ENCODE data around the gene ASNSD1. TPM values are rescaled to one million over a fixed set of nuclear protein-coding genes. Genes with fewer than 3 reads are reported as not detected.

ASNSD1 gene
- polyA plus RNA-seq (2013, experiment 1 of 4) = 53.5 TPM
- polyA plus RNA-seq (2013, experiment 2 of 4) = 60.8 TPM
- polyA plus RNA-seq (2013, experiment 3 of 4) = 47.2 TPM
- polyA plus RNA-seq (2013, experiment 4 of 4) = 51.6 TPM

DNA sequence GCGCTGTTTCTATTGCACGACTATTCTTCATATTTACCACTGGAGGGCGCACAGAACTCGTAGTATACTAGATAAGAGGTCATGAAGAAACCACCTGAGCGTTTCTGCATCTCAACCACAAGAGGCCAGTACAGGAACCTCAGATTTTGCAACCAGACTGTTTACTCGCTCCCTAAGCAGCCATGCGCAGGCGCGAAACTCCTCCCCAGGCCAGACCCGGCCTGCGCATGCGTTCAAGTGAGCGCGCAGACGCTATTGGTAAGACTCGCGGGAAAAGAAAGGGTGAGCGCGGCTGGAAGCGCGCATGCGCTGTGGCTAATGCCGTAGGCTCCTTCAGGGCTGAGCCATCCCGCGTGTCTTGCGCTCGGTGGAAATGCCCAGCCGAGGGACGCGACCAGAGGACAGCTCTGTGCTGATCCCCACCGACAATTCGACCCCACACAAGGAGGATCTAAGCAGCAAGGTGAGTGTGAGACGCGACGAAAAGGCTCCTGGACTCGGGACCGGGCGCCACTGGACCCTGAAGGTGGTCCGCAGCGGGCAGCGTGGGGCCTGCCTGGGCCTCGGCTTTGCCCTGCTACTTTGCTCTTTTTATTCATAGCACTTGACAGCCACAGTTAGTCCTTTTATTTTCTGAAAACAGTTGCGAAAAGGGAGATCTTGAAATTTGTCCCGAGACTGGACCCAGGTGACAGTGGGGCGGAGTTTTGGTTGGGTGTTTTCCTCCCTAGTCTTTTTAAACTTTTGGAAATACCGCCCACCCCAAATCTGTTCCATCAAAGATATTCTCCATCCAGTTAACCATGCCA lies at the start of gene ASNSD1:
Gene ASNSD1, plus strand, starts transcription at position 312 of the 809 bp plus-strand sequence. CDS start 4,674 bp downstream, outside the sequence.
- Histone ChIP-seq H3K4me3 (ENCODE audit: insufficient read depth, low read depth, low read length) (peak within 1 kb of the TSS; percentile 93), H3K9me3 (ENCODE audit: control insufficient read depth, low read length) (no peaks in the 10 kb centered on the region), H3K27ac (ENCODE audit: insufficient read depth, low read depth, low read length, poor library complexity, severe bottlenecking) (no peak within 1 kb of the TSS), H3K36me3 (ENCODE audit: control insufficient read depth, insufficient read depth, low read length) (peaks cover under 1% of the 10 kb centered on the region), H3K4me1 (ENCODE audit: control insufficient read depth, insufficient read depth, low read length) (peaks cover 4% of the 10 kb centered on the region), H3K27me3 (ENCODE audit: control insufficient read depth, insufficient read depth, low read length, poor library complexity, severe bottlenecking) (no peaks in the 10 kb centered on the region)
- WGBS, 2 experiments = 1% methylated on average over 46 of the region's 46 CpGs

DNA sequence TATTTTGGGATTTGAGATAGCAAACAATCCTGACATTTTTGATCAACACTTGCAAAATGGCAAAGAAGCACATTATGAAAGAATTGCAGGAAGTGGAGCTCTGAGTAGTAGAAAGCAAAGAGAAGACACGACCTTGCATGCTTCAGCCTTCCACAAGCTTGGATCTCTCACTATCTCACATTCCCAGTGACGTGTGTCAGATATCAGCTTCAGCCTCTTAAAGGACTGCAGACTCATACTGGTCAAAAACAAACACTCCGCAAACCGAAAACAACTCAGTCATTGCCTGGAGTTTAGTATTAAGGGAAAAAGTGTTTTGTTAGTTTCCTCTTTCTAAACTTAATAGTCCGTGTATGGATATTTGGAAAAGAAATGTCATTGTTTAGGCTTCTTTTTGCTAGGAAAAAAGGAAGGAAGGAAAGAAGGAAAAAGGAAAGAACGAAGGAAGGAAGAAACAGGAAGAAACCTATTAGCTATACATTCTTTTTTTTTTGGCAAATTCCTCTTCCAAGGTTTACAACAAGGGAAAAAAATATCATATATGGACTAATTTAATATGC lies 48.1 kb upstream of the ASNSD1 start:
- Histone ChIP-seq H3K36me3 (ENCODE audit: control insufficient read depth, insufficient read depth, low read length) (no peaks in the 10 kb centered on the region), H3K27ac (ENCODE audit: insufficient read depth, low read depth, low read length, poor library complexity, severe bottlenecking) (no peak overlapping the region), H3K27me3 (ENCODE audit: control insufficient read depth, insufficient read depth, low read length, poor library complexity, severe bottlenecking) (no peaks in the 10 kb centered on the region), H3K4me3 (ENCODE audit: insufficient read depth, low read depth, low read length) (no peak overlapping the region), H3K4me1 (ENCODE audit: control insufficient read depth, insufficient read depth, low read length) (no peaks in the 10 kb centered on the region), H3K9me3 (ENCODE audit: control insufficient read depth, low read length) (no peaks in the 10 kb centered on the region)
- 72 to 86% methylated on average over 5 of the region's 6 CpGs for WGBS, 2 experiments

DNA sequence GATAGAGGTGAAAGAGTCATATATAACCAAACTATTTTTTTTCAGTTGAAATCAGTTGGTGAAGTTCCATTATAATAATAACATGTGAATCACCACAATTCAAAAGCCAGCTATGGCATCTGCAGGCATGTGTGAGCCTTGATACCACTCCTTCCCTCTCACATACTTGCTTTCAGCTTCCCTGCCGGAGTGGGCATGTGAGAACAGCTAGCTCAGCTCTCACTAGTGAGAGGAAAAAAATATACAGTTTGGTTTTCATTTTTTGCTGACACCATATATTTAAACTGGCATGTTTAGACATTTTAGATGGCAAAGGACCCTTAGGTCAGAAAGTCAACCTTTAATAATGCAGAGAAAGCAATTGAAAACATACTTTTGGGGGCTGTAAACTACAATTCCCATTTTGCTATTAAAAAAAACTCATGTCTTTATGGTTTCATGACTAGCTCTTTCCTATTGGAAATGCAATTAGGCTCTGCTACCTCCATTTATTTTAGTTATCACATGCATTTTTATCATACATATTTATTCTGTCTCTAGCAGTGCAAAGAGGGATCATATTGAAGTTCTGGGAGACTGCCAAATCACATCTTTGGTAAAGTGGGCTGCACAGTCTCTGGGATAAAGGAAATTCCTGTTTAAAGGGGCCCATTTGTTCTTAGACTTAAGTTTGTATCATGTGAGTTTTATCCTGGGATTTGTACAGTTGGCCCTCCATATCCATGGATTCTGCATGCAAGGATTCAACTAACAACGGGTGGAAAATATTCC lies 47.4 kb upstream of the ASNSD1 start:
- Histone ChIP-seq H3K9me3 (ENCODE audit: control insufficient read depth, low read length) (no peaks in the 10 kb centered on the region), H3K36me3 (ENCODE audit: control insufficient read depth, insufficient read depth, low read length) (no peaks in the 10 kb centered on the region), H3K4me1 (ENCODE audit: control insufficient read depth, insufficient read depth, low read length) (no peaks in the 10 kb centered on the region), H3K27ac (ENCODE audit: insufficient read depth, low read depth, low read length, poor library complexity, severe bottlenecking) (no peak overlapping the region), H3K27me3 (ENCODE audit: control insufficient read depth, insufficient read depth, low read length, poor library complexity, severe bottlenecking) (no peaks in the 10 kb centered on the region), H3K4me3 (ENCODE audit: insufficient read depth, low read depth, low read length) (no peak overlapping the region)
- WGBS, 2 experiments = 71 to 100% methylated on average over 1 of the region's 2 CpGs

DNA sequence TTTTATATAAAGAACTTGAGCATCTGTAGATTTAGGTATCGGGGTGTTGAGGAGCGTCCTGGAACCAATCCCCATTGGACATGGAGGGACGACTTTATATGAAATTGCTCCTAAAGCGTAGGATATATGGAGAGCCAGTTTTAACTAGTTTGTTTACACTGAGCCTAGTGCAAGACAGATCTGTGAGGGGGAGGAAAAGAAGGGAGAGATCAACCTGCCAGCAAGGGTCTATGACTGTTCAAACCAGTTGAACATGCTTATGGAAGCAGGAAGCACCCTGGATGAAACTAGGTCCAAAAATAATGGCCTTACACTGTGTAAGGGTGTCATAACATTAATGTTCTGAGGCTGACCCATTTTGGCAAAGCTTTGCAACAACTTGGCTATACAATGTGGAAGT lies 46.7 kb upstream of the ASNSD1 start:
- Histone ChIP-seq H3K9me3 (ENCODE audit: control insufficient read depth, low read length) (no peaks in the 10 kb centered on the region), H3K4me3 (ENCODE audit: insufficient read depth, low read depth, low read length) (no peak overlapping the region), H3K27ac (ENCODE audit: insufficient read depth, low read depth, low read length, poor library complexity, severe bottlenecking) (no peak overlapping the region), H3K4me1 (ENCODE audit: control insufficient read depth, insufficient read depth, low read length) (no peaks in the 10 kb centered on the region), H3K36me3 (ENCODE audit: control insufficient read depth, insufficient read depth, low read length) (no peaks in the 10 kb centered on the region), H3K27me3 (ENCODE audit: control insufficient read depth, insufficient read depth, low read length, poor library complexity, severe bottlenecking) (no peaks in the 10 kb centered on the region)
- WGBS, 2 experiments = 97% methylated on average over 4 of the region's 4 CpGs

DNA sequence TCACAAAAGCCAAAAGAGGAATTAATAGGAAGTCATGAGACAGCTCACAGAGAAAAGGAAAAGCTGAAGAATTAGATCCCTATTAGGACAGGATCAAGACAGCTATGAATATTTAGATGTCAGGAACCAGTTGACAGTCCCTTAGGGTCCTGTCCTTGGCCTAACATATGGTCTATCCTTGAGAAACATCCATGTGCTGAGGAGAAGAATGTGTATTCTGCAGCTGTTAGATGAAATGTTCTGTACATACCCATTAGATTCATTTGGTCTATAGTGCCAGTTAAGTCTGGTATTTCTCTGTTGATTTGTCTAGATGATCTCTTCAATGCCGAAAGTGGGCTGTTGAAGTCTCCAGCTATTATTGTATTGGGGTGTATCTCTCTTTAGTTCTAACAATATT lies 43.1 kb upstream of the ASNSD1 start:
- H3K36me3 ChIP-seq (ENCODE audit: control insufficient read depth, insufficient read depth, low read length) = no peaks in the 10 kb centered on the region
- no peaks in the 10 kb centered on the region for H3K9me3 ChIP-seq (ENCODE audit: control insufficient read depth, low read length)
- H3K27ac ChIP-seq (ENCODE audit: insufficient read depth, low read depth, low read length, poor library complexity, severe bottlenecking) = no peak overlapping the region
- no peak overlapping the region for H3K4me3 ChIP-seq (ENCODE audit: insufficient read depth, low read depth, low read length)
- no peaks in the 10 kb centered on the region for H3K27me3 ChIP-seq (ENCODE audit: control insufficient read depth, insufficient read depth, low read length, poor library complexity, severe bottlenecking)
- no CpG with 5 or more reads among the region's 1 CpG for WGBS, 2 experiments
- no peaks in the 10 kb centered on the region for H3K4me1 ChIP-seq (ENCODE audit: control insufficient read depth, insufficient read depth, low read length)

DNA sequence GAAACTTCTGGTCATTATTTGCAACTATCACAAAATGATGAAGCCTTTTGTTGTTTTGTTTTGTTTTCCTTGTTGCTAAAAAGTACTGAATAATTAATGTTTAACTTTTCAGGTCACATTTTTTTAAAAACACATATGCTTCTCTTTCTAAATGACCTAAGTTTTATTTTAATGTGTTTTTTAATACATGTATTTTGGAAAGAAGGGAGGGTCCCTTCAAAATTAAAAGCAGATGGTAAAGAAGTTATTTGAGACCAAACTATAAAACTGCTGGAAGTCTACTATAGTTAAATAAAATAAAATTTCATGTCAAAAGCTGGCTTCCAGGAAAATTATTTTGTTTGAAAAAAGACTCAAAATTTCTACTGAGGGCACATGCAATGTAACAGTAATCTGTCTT lies 39.5 kb upstream of the ASNSD1 start:
- Histone ChIP-seq H3K27me3 (ENCODE audit: control insufficient read depth, insufficient read depth, low read length, poor library complexity, severe bottlenecking) (no peaks in the 10 kb centered on the region), H3K9me3 (ENCODE audit: control insufficient read depth, low read length) (no peaks in the 10 kb centered on the region), H3K4me3 (ENCODE audit: insufficient read depth, low read depth, low read length) (no peak overlapping the region), H3K4me1 (ENCODE audit: control insufficient read depth, insufficient read depth, low read length) (no peaks in the 10 kb centered on the region), H3K27ac (ENCODE audit: insufficient read depth, low read depth, low read length, poor library complexity, severe bottlenecking) (no peak overlapping the region), H3K36me3 (ENCODE audit: control insufficient read depth, insufficient read depth, low read length) (no peaks in the 10 kb centered on the region)

DNA sequence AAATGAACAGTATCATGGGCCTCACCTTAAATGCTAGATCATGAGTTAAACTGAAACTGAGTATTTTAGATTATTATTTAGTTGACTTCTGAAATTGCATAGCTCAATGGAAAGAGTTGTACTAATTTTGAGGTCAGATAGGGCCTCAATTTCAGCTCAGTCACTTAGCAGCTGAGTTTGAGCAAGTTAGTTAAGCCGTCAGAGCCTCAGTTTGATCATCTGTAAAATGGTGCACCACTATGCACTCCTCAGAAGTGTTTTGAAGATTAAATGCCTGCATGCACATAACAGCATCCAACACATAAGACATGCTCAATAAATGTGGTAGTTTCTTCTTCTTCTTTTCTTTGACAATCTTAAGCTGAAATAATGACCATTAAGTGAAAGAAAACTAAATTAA lies 38.2 kb upstream of the ASNSD1 start:
- WGBS, 2 experiments = 89 to 100% methylated on average over 1 of the region's 1 CpG
- Histone ChIP-seq H3K27me3 (ENCODE audit: control insufficient read depth, insufficient read depth, low read length, poor library complexity, severe bottlenecking) (no peaks in the 10 kb centered on the region), H3K9me3 (ENCODE audit: control insufficient read depth, low read length) (no peaks in the 10 kb centered on the region), H3K4me1 (ENCODE audit: control insufficient read depth, insufficient read depth, low read length) (no peaks in the 10 kb centered on the region), H3K36me3 (ENCODE audit: control insufficient read depth, insufficient read depth, low read length) (no peaks in the 10 kb centered on the region), H3K4me3 (ENCODE audit: insufficient read depth, low read depth, low read length) (no peak overlapping the region), H3K27ac (ENCODE audit: insufficient read depth, low read depth, low read length, poor library complexity, severe bottlenecking) (no peak overlapping the region)

DNA sequence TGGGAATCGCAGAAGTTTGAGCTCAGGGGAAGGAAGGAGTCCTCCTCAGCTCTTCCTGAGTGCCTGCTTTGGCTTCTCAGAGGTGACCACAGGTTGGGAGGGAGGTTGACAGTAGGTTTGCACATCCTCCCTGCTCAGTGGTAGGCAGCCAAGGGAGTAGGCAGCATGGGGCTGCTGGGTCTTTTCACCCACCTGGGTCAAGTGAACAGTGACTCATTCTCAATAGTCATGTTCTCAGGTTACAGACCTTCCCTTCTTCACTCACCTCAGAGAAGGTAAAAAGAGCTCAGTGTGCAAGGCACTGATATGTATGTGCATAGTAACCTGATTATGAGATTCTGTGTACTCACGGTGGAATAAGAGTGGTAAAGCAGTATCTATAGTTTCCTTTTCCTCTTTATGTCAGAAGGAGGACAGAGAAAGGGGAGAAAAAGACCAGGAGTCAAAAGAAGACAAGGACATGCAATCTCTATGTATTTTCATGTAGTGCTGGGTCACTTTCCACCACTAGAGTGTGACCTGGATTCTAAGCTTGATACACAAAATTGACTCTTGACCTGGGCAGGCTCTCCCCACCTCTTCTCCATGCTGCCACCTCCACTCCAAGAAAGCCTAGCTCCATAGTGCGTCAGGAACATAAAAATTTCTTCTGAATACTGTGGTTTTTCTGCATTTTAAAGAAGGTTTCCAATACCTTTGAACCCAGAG lies 36.5 kb upstream of the ASNSD1 start:
- no peak overlapping the region for H3K4me3 ChIP-seq (ENCODE audit: insufficient read depth, low read depth, low read length)
- 90 to 98% methylated on average over 3 of the region's 3 CpGs for WGBS, 2 experiments

DNA sequence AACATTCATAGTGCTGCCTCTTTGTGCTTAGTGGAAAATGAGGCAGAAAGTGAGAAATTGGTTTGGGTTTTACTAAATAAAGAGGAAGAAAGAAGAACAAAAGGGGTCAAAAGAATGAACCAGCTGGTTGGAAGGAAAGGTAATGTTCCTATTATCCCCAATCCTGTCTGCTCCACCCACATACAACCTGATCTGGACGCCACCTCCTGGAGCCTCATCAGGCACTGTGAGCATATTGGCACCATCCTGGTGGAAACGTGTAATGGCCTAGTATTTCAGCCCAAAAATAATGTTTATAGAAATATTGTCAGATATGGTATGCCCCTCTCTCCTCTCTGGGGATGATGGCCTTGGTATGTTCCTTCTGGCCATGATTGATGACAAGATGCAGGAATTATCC lies 35.6 kb upstream of the ASNSD1 start:
- H3K27me3 ChIP-seq (ENCODE audit: control insufficient read depth, insufficient read depth, low read length, poor library complexity, severe bottlenecking) = no peaks in the 10 kb centered on the region
- H3K9me3 ChIP-seq (ENCODE audit: control insufficient read depth, low read length) = no peaks in the 10 kb centered on the region
- H3K36me3 ChIP-seq (ENCODE audit: control insufficient read depth, insufficient read depth, low read length) = no peaks in the 10 kb centered on the region
- H3K27ac ChIP-seq (ENCODE audit: insufficient read depth, low read depth, low read length, poor library complexity, severe bottlenecking) = no peak overlapping the region
- no peaks in the 10 kb centered on the region for H3K4me1 ChIP-seq (ENCODE audit: control insufficient read depth, insufficient read depth, low read length)
- 91 to 94% methylated on average over 1 to 2 of the region's 2 CpGs for WGBS, 2 experiments
- H3K4me3 ChIP-seq (ENCODE audit: insufficient read depth, low read depth, low read length) = no peak overlapping the region

More for the DNA sequence above, 36.5 kb upstream of the ASNSD1 start:
- H3K36me3 ChIP-seq (ENCODE audit: control insufficient read depth, insufficient read depth, low read length) = no peaks in the 10 kb centered on the region
- no peak overlapping the region for H3K27ac ChIP-seq (ENCODE audit: insufficient read depth, low read depth, low read length, poor library complexity, severe bottlenecking)
- no peaks in the 10 kb centered on the region for H3K4me1 ChIP-seq (ENCODE audit: control insufficient read depth, insufficient read depth, low read length)
- no peaks in the 10 kb centered on the region for H3K9me3 ChIP-seq (ENCODE audit: control insufficient read depth, low read length)
- H3K27me3 ChIP-seq (ENCODE audit: control insufficient read depth, insufficient read depth, low read length, poor library complexity, severe bottlenecking) = no peaks in the 10 kb centered on the region

Data from ectodermal cell (in vitro differentiated cells).